Neural progenitor cell (in vitro differentiated cells): ENCODE measurements around the gene CFAP221. TPM values are rescaled to one million over a fixed set of nuclear protein-coding genes. Genes with fewer than 3 reads are reported as not detected.

Experiments
- DNase-seq: peaks from one replicate; pipeline ENCODE4 v3.0.0-alpha.2; 2016; ENCODE audit warnings: low spot score
- H2AFZ ChIP-seq: fragments of 200-600 bp; sonication (generic); replicated peaks from 2 replicates; pipeline ENCODE4 v1.6.1; 2016; ENCODE audit warnings: antibody characterized with exemption
- H3F3A ChIP-seq: fragments of 200-600 bp; sonication (generic); 2 replicates; pipeline ENCODE4 v1.6.1; 2016; ENCODE audit warnings: antibody characterized with exemption, low read depth
- H3K27ac ChIP-seq: fragments of 200-600 bp; sonication (generic); 2 replicates; pipeline ENCODE4 v1.5.1; 2016; ENCODE audit warnings: mild to moderate bottlenecking
- H3K27me3 ChIP-seq: fragments of 200-600 bp; sonication (generic); 2 replicates; pipeline ENCODE4 v1.6.1; 2016; ENCODE audit warnings: mild to moderate bottlenecking, moderate library complexity
- H3K36me3 ChIP-seq: fragments of 200-600 bp; sonication (generic); 2 replicates; pipeline ENCODE4 v1.5.1; 2016
- H3K4me1 ChIP-seq: fragments of 200-600 bp; sonication (generic); 2 replicates; pipeline ENCODE4 v1.6.1; 2016; ENCODE audit warnings: mixed run types
- H3K4me2 ChIP-seq: fragments of 200-600 bp; sonication (generic); 2 replicates; pipeline ENCODE4 v1.6.1; 2016
- H3K4me3 ChIP-seq: fragments of 200-600 bp; sonication (generic); 2 replicates; pipeline ENCODE4 v1.5.1; 2016
- H3K79me2 ChIP-seq: fragments of 200-600 bp; sonication (generic); 2 replicates; pipeline ENCODE4 v1.6.1; 2016; ENCODE audit warnings: low read depth
- H3K9ac ChIP-seq: fragments of 200-600 bp; sonication (generic); 2 replicates; pipeline ENCODE4 v1.6.1; 2016
- H3K9me3 ChIP-seq: fragments of 200-600 bp; sonication (generic); 2 replicates; pipeline ENCODE4 v1.5.1; 2016; ENCODE audit warnings: low read depth
- H4K20me1 ChIP-seq: fragments of 200-600 bp; sonication (generic); 2 replicates; pipeline ENCODE4 v1.6.1; 2016; ENCODE audit warnings: low read depth
- H3K27ac Mint-ChIP-seq: 3 replicates; pipeline ENCODE4 v1.8.0; 2021; ENCODE audit warnings: mixed read lengths
- H3K27me3 Mint-ChIP-seq: 2 replicates; pipeline ENCODE4 v1.8.0; 2022; ENCODE audit warnings: low read depth, mild to moderate bottlenecking, inconsistent platforms, moderate library complexity, mixed read lengths; ENCODE audit not compliant: insufficient read depth
- H3K36me3 Mint-ChIP-seq: 3 replicates; pipeline ENCODE4 v1.8.0; 2021; ENCODE audit warnings: mixed read lengths
- H3K4me1 Mint-ChIP-seq: 3 replicates; pipeline ENCODE4 v1.8.0; 2021; ENCODE audit warnings: mixed read lengths
- H3K4me3 Mint-ChIP-seq: 3 replicates; pipeline ENCODE4 v1.8.0; 2021; ENCODE audit warnings: mild to moderate bottlenecking, moderate library complexity, mixed read lengths
- H3K9me3 Mint-ChIP-seq: 3 replicates; pipeline ENCODE4 v1.8.0; 2020; ENCODE audit warnings: mixed read lengths
- EZH2 ChIP-seq: fragments of 200-600 bp; sonication (generic); IDR thresholded peaks from 2 replicates; pipeline ENCODE4 v1.6.1; 2017; ENCODE audit warnings: antibody characterized with exemption, mild to moderate bottlenecking, moderate library complexity
- EZH2phosphoT487 ChIP-seq: fragments of 200-600 bp; sonication (generic); IDR thresholded peaks from 2 replicates; pipeline ENCODE4 v1.6.1; 2017; ENCODE audit warnings: antibody characterized with exemption
- total RNA-seq: library from RNA; depleted of rRNA; stranded (reverse); fragments of >200 nt; gene quantifications from 2 replicates; pipeline ENCODE4 v1.2.3, GENCODE V29; 2015; ENCODE audit warnings: low replicate concordance
- TF ChIP-seq, protein P1 (sequence below): fragments of 200-600 bp; sonication (generic); IDR thresholded peaks from 2 replicates; pipeline ENCODE4 v1.5.1; 2017; ENCODE audit warnings: antibody characterized with exemption, mild to moderate bottlenecking

The CFAP221 gene
- total RNA-seq, 1 donor from 2014 or later = 1.5 TPM

DNA sequence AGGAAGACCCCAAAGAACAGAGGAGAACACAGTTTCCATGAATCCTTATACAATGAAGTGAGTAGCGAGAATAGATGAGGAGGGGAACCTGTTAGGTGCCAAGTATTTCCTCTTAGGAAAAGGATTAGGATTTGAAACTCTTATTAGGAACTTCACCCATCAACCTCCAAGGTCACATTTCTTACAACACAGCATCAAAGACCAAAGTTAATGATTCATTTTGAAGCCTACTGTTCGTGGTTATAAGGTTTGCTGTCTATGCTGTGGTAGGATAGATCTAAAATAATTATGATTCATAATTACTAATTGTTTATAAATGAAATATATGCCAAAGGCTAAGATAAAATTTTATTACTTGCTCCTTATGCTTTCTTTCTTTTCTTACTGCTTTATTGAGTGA lies 6.1 kb downstream of the CFAP221 start:
- Histone ChIP-seq H2AFZ (no peak overlapping the region), H3K9ac (no peak overlapping the region), H3K9me3 (no peaks in the 10 kb centered on the region), H3K27me3 (peaks cover 9% of the 10 kb centered on the region), H3K4me2 (no peak overlapping the region), H3K4me1 (peaks cover 13% of the 10 kb centered on the region), H3K79me2 (no peaks in the 10 kb centered on the region), H3K27ac (no peak overlapping the region), H3K36me3 (no peaks in the 10 kb centered on the region), H3F3A (no peaks in the 10 kb centered on the region), H3K4me3 (no peak overlapping the region), H4K20me1 (no peaks in the 10 kb centered on the region)
- Mint-ChIP-seq H3K4me1 (peaks cover 13% of the 10 kb centered on the region), H3K9me3 (peaks cover 2% of the 10 kb centered on the region), H3K36me3 (peaks cover 13% of the 10 kb centered on the region), H3K27ac (no peak overlapping the region), H3K27me3 (no peaks in the 10 kb centered on the region), H3K4me3 (no peak overlapping the region)
- TF ChIP-seq EZH2 (no peak), EZH2phosphoT487 (no peak)
- TF ChIP-seq, protein P1, sequence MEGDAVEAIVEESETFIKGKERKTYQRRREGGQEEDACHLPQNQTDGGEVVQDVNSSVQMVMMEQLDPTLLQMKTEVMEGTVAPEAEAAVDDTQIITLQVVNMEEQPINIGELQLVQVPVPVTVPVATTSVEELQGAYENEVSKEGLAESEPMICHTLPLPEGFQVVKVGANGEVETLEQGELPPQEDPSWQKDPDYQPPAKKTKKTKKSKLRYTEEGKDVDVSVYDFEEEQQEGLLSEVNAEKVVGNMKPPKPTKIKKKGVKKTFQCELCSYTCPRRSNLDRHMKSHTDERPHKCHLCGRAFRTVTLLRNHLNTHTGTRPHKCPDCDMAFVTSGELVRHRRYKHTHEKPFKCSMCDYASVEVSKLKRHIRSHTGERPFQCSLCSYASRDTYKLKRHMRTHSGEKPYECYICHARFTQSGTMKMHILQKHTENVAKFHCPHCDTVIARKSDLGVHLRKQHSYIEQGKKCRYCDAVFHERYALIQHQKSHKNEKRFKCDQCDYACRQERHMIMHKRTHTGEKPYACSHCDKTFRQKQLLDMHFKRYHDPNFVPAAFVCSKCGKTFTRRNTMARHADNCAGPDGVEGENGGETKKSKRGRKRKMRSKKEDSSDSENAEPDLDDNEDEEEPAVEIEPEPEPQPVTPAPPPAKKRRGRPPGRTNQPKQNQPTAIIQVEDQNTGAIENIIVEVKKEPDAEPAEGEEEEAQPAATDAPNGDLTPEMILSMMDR = no peak
- DNase-seq = no peak

DNA sequence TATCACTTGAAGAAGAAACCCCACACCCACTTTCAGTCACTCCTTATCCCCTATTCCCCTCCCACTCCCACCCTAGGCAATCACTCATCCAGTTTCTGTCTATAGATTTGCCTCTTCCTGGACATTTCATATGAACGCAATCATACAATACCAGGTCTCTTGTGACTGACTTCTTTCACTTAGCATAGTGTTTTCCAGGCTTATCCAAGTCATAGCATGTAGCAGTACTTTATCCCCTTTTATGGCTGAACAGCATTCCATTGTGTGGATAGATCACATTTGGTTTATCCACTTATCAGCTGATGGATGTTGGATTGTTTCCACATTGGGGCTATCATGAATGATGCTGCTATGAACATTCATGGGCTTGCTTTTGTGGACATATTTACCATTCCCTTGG lies 6.6 kb downstream of the CFAP221 start:
- peaks cover 4% of the 10 kb centered on the region for H3K27me3 ChIP-seq
- no peak overlapping the region for H3K9ac ChIP-seq
- no peak for DNase-seq
- H3K79me2 ChIP-seq = no peaks in the 10 kb centered on the region
- H3K4me2 ChIP-seq = no peak overlapping the region
- H3K4me1 ChIP-seq = peaks cover 9% of the 10 kb centered on the region
- H3K4me1 Mint-ChIP-seq = peaks cover 10% of the 10 kb centered on the region
- no peak overlapping the region for H3K27ac ChIP-seq
- no peak overlapping the region for H3K4me3 ChIP-seq
- TF ChIP-seq EZH2phosphoT487 (no peak), EZH2 (no peak)
- TF ChIP-seq, protein P1 = no peak
- H3K9me3 ChIP-seq = no peaks in the 10 kb centered on the region
- H3K9me3 Mint-ChIP-seq = peaks cover 2% of the 10 kb centered on the region
- H3K36me3 ChIP-seq = no peaks in the 10 kb centered on the region
- H3F3A ChIP-seq = no peaks in the 10 kb centered on the region
- H3K27me3 Mint-ChIP-seq = no peaks in the 10 kb centered on the region
- H3K4me3 Mint-ChIP-seq = no peak overlapping the region
- H3K36me3 Mint-ChIP-seq = peaks cover 13% of the 10 kb centered on the region
- no peak overlapping the region for H2AFZ ChIP-seq
- no peak overlapping the region for H3K27ac Mint-ChIP-seq
- H4K20me1 ChIP-seq = no peaks in the 10 kb centered on the region

DNA sequence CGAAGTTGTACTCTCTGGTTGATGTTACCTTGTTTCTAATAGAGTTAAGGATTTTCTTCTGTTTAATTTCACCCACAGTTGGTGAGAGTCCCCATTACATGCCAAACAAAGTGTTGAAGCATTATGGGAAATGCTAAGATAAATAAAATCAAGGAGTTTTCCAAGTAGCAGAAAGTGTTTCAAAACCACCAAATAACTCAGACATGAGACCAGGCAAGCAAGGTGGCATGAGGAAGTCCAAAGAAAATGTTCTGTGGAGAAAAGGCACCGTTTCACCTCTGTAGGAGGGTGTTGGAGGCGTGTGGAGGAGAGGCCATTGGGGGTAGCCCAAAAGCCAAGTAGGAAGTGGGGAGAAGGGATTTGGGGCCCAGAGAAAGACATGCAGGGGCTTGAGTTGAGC lies 8.7 kb downstream of the CFAP221 start:
- Histone ChIP-seq H3K4me1 (no peaks in the 10 kb centered on the region), H3K4me3 (no peak overlapping the region), H3K9me3 (no peaks in the 10 kb centered on the region), H3K9ac (no peak overlapping the region), H2AFZ (no peak overlapping the region), H3K27ac (no peak overlapping the region), H3K27me3 (no peaks in the 10 kb centered on the region), H3F3A (no peaks in the 10 kb centered on the region), H3K4me2 (no peak overlapping the region), H3K79me2 (no peaks in the 10 kb centered on the region), H3K36me3 (no peaks in the 10 kb centered on the region), H4K20me1 (no peaks in the 10 kb centered on the region)
- Mint-ChIP-seq H3K27me3 (no peaks in the 10 kb centered on the region), H3K4me3 (no peak overlapping the region), H3K9me3 (peaks cover 2% of the 10 kb centered on the region), H3K27ac (no peak overlapping the region), H3K36me3 (peaks cover 10% of the 10 kb centered on the region), H3K4me1 (no peaks in the 10 kb centered on the region)
- TF ChIP-seq EZH2 = no peak
- TF ChIP-seq, protein P1 = no peak
- TF ChIP-seq EZH2phosphoT487 = no peak
- no peak for DNase-seq
